HEK293 (cell line): Measurements from ENCODE around the gene MT1A.

Source experiments
- CTCF ChIA-PET: fragments of 350-600 bp; formaldehyde crosslinking; extraction: SDS; loops from one replicate; lab custom pipeline; 2021; ENCODE audit warnings: antibody characterized with exemption; lab: Yijun Ruan, JAX
- POLR2A ChIA-PET: fragments of 300-600 bp; formaldehyde crosslinking; extraction: SDS; loops from one replicate; lab custom pipeline; 2020; ENCODE audit warnings: antibody characterized with exemption, inconsistent platforms; lab: Yijun Ruan, JAX
- H3K27ac ChIP-seq: fragments of 200-500 bp; sonication (Bioruptor generic); 2 replicates; pipeline ENCODE4 v1.5.1; 2014; ENCODE audit warnings: low read depth, low read length, control low read depth, inconsistent platforms; ENCODE audit errors: extremely low read depth
- H3K36me3 ChIP-seq, 2 experiments: fragments of 200-500 bp in 1 of 2; sonication (Bioruptor generic) in 1 of 2; 1 replicate in 1 of 2; 2 replicates in 1 of 2; pipeline ENCODE4 v1.5.1; 2014 to 2017; ENCODE audit warnings: inconsistent platforms in 2 of 2, low read length in 2 of 2; ENCODE audit not compliant: control insufficient read depth in 2 of 2, insufficient read depth in 1 of 2
- H3K4me1 ChIP-seq: fragments of 200-500 bp; sonication (Bioruptor generic); 2 replicates; pipeline ENCODE4 v1.5.1; 2014; ENCODE audit warnings: mild to moderate bottlenecking, low read length, inconsistent platforms; ENCODE audit not compliant: control insufficient read depth, insufficient read depth
- H3K4me3 ChIP-seq: 2 replicates; pipeline ENCODE4 v1.5.1; 2011; ENCODE audit warnings: low read depth, mild to moderate bottlenecking, control low read depth, low read length, moderate library complexity
- H3K9me3 ChIP-seq: fragments of 200-500 bp; sonication (Bioruptor generic); 2 replicates; pipeline ENCODE4 v1.5.1; 2014; ENCODE audit warnings: low read depth, low read length, inconsistent platforms; ENCODE audit not compliant: control insufficient read depth, insufficient read depth
- BCL6B ChIP-seq: fragments of 450-650 bp; formaldehyde crosslinking; IDR thresholded peaks from 2 replicates; pipeline ENCODE4 v1.5.1; 2017; ENCODE audit warnings: missing biosample characterization, missing genetic modification characterization
- ELK4 ChIP-seq: IDR thresholded peaks from 2 replicates; pipeline ENCODE4 v1.6.1; 2011; ENCODE audit warnings: mild to moderate bottlenecking, low read depth, low read length, borderline replicate concordance
- IKZF3 ChIP-seq: fragments of 450-650 bp; IDR thresholded peaks from 2 replicates; pipeline ENCODE4 v1.5.0; 2018; ENCODE audit warnings: missing biosample characterization, mild to moderate bottlenecking, missing genetic modification characterization, moderate library complexity
- KLF17 ChIP-seq: fragments of 450-650 bp; formaldehyde crosslinking; IDR thresholded peaks from 2 replicates; pipeline ENCODE4 v1.5.1; 2016; ENCODE audit warnings: missing biosample characterization, missing genetic modification characterization
- KLF9 ChIP-seq: fragments of 450-650 bp; formaldehyde crosslinking; IDR thresholded peaks from 2 replicates; pipeline ENCODE4 v1.5.1; 2016; ENCODE audit warnings: missing biosample characterization, missing genetic modification characterization, low read depth
- MZF1 ChIP-seq: fragments of 450-650 bp; formaldehyde crosslinking; IDR thresholded peaks from 2 replicates; pipeline ENCODE4 v1.5.1; 2017; ENCODE audit warnings: missing biosample characterization, missing genetic modification characterization, borderline replicate concordance
- SP7 ChIP-seq: fragments of 450-650 bp; formaldehyde crosslinking; IDR thresholded peaks from 2 replicates; pipeline ENCODE4 v1.5.1; 2016; ENCODE audit warnings: missing biosample characterization, missing genetic modification characterization
- YY1 ChIP-seq: fragments of 450-650 bp; formaldehyde crosslinking; IDR thresholded peaks from 2 replicates; pipeline ENCODE4 v1.5.1; 2018; ENCODE audit warnings: missing biosample characterization, missing genetic modification characterization
- ZBTB49 ChIP-seq: fragments of 450-650 bp; formaldehyde crosslinking; IDR thresholded peaks from 2 replicates; pipeline ENCODE4 v1.5.1; 2016; ENCODE audit warnings: missing biosample characterization, missing genetic modification characterization, low read depth
- ZBTB8A ChIP-seq: fragments of 450-650 bp; formaldehyde crosslinking; IDR thresholded peaks from 2 replicates; pipeline ENCODE4 v1.5.1; 2016; ENCODE audit warnings: missing biosample characterization, missing genetic modification characterization
- ZFP37 ChIP-seq: fragments of 450-650 bp; formaldehyde crosslinking; IDR thresholded peaks from 2 replicates; pipeline ENCODE4 v1.5.1; 2016; ENCODE audit warnings: missing biosample characterization, missing genetic modification characterization
- ZNF140 ChIP-seq: fragments of 450-650 bp; formaldehyde crosslinking; IDR thresholded peaks from 2 replicates; pipeline ENCODE4 v1.5.1; 2016; ENCODE audit warnings: missing biosample characterization, missing genetic modification characterization
- ZNF214 ChIP-seq: fragments of 450-650 bp; formaldehyde crosslinking; IDR thresholded peaks from 2 replicates; pipeline ENCODE4 v1.5.1; 2017; ENCODE audit warnings: missing biosample characterization, mild to moderate bottlenecking, missing genetic modification characterization, borderline replicate concordance
- ZNF223 ChIP-seq: fragments of 450-650 bp; formaldehyde crosslinking; IDR thresholded peaks from 2 replicates; pipeline ENCODE4 v1.5.1; 2016; ENCODE audit warnings: missing biosample characterization, missing genetic modification characterization
- ZNF302 ChIP-seq: fragments of 450-650 bp; formaldehyde crosslinking; IDR thresholded peaks from 2 replicates; pipeline ENCODE4 v1.5.1; 2016; ENCODE audit warnings: missing biosample characterization, missing genetic modification characterization, low read depth
- ZNF37A ChIP-seq: fragments of 450-650 bp; IDR thresholded peaks from 2 replicates; pipeline ENCODE4 v1.5.1; 2018; ENCODE audit warnings: missing biosample characterization, missing genetic modification characterization
- ZNF404 ChIP-seq: fragments of 450-650 bp; formaldehyde crosslinking; IDR thresholded peaks from 2 replicates; pipeline ENCODE4 v1.5.1; 2017; ENCODE audit warnings: missing biosample characterization, missing genetic modification characterization
- ZNF549 ChIP-seq: fragments of 450-650 bp; IDR thresholded peaks from 2 replicates; pipeline ENCODE4 v1.5.1; 2018; ENCODE audit warnings: missing biosample characterization, missing genetic modification characterization, mild to moderate bottlenecking, inconsistent platforms, moderate library complexity
- ZNF580 ChIP-seq: fragments of 450-650 bp; formaldehyde crosslinking; IDR thresholded peaks from 2 replicates; pipeline ENCODE4 v1.5.1; 2016; ENCODE audit warnings: missing biosample characterization, missing genetic modification characterization
- ZNF707 ChIP-seq: fragments of 450-650 bp; formaldehyde crosslinking; IDR thresholded peaks from 2 replicates; pipeline ENCODE4 v1.5.1; 2016; ENCODE audit warnings: missing biosample characterization, missing genetic modification characterization
- ZNF776 ChIP-seq: fragments of 450-650 bp; formaldehyde crosslinking; IDR thresholded peaks from 2 replicates; pipeline ENCODE4 v1.5.0; 2017; ENCODE audit warnings: missing biosample characterization, missing genetic modification characterization, borderline replicate concordance
- TF ChIP-seq, protein P1 (sequence below): fragments of 450-650 bp; formaldehyde crosslinking; IDR thresholded peaks from 2 replicates; pipeline ENCODE4 v1.5.1; 2016; ENCODE audit warnings: missing biosample characterization, missing genetic modification characterization
- TF ChIP-seq, protein P2 (sequence below): fragments of 450-650 bp; formaldehyde crosslinking; IDR thresholded peaks from 2 replicates; pipeline ENCODE4 v1.5.1; 2016; ENCODE audit warnings: missing biosample characterization, missing genetic modification characterization, borderline replicate concordance

MT1A gene

GRCh38 chr16:56611281-56611833, 27.1 kb upstream of the MT1A start:
- Histone ChIP-seq H3K36me3 (no peaks in the 10 kb centered on the region), H3K4me3 (no peak overlapping the region), H3K9me3 (no peaks in the 10 kb centered on the region), H3K27ac (no peak overlapping the region), H3K4me1 (peaks cover 3% of the 10 kb centered on the region; the same call in 1 of the 2 replicates)
- POLR2A ChIA-PET, result interaction anchor here (1.6 kb wide), 1 partner anchor 14 kb away, joined by 5 read pairs; the partner anchor contains the start of gene MT1E
- CTCF ChIA-PET, result interaction anchor here (0.9 to 1.7 kb wide), 4 partner anchors 9 to 71 kb away, joined by 3 to 4 read pairs (median 4); partner anchors contain the start of gene MT1X
- TF ChIP-seq IKZF3 (tag by site-specific recombination) (no peak), ZNF707 (tag by site-specific recombination) (no peak), ZNF549 (tag by site-specific recombination) (no peak), MZF1 (no peak), ZBTB49 (no peak), ZNF223 (tag by site-specific recombination) (no peak), ZNF214 (tag by site-specific recombination) (no peak), ELK4 (no peak), SP7 (no peak), KLF9 (tag by site-specific recombination) (no peak), ZNF776 (tag by site-specific recombination) (no peak), ZNF404 (tag by site-specific recombination) (no peak), ZNF580 (no peak), ZNF302 (tag by site-specific recombination) (no peak)
- TF ChIP-seq, protein P1, sequence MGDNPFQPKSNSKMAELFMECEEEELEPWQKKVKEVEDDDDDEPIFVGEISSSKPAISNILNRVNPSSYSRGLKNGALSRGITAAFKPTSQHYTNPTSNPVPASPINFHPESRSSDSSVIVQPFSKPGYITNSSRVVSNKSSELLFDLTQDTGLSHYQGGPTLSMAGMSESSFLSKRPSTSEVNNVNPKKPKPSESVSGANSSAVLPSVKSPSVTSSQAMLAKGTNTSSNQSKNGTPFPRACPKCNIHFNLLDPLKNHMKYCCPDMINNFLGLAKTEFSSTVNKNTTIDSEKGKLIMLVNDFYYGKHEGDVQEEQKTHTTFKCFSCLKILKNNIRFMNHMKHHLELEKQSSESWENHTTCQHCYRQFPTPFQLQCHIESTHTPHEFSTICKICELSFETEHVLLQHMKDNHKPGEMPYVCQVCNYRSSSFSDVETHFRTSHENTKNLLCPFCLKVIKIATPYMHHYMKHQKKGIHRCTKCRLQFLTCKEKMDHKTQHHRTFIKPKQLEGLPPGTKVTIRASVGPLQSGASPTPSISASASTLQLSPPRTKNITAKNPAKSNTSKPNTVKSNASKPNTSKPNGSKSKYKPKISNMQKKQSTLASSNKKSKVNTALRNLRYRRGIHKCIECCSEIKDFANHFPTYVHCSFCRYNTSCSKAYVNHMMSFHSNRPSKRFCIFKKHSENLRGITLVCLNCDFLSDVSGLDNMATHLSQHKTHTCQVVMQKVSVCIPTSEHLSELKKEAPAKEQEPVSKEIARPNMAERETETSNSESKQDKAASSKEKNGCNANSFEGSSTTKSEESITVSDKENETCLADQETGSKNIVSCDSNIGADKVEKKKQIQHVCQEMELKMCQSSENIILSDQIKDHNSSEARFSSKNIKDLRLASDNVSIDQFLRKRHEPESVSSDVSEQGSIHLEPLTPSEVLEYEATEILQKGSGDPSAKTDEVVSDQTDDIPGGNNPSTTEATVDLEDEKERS (tag by site-specific recombination), result no peak

DNA sequence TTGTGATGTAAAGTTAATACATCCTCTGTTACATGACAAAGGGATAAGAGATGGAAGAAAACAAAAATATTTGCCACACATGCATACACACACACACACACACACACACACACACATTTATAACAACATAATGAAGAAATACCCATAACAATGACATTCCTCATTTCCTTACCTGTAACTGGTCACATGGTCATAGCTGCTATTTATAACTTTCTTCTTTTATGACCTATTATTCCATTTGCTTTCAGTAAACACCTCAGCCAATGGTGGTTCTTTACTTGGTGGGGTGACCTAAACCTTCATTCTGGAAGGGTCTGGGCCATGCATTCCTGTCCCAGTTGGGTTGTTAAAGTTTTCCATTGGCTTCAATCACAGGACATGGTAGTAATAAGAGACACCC, 24.8 kb upstream of the MT1A start:
- Histone ChIP-seq H3K9me3 (no peaks in the 10 kb centered on the region), H3K27ac (no peak overlapping the region), H3K4me3 (no peak overlapping the region), H3K4me1 (peaks cover 3% of the 10 kb centered on the region; the same call in 1 of the 2 replicates), H3K36me3 (no peaks in the 10 kb centered on the region)
- ChIA-PET CTCF (no interaction called here), POLR2A (interaction anchor here (0.8 kb wide), 1 partner anchor 62 kb away, joined by 3 read pairs; no protein-coding TSS in a partner anchor)
- no peak for TF ChIP-seq ZBTB8A (tag by site-specific recombination)
- no peak for TF ChIP-seq BCL6B
- no peak for TF ChIP-seq KLF17 (tag by site-specific recombination)
- no peak for TF ChIP-seq ZFP37
- TF ChIP-seq ZNF140 (tag by site-specific recombination), result no peak
- TF ChIP-seq YY1 (tag by site-specific recombination), result no peak
- no peak for TF ChIP-seq ZNF37A (tag by site-specific recombination)
- TF ChIP-seq, protein P2, sequence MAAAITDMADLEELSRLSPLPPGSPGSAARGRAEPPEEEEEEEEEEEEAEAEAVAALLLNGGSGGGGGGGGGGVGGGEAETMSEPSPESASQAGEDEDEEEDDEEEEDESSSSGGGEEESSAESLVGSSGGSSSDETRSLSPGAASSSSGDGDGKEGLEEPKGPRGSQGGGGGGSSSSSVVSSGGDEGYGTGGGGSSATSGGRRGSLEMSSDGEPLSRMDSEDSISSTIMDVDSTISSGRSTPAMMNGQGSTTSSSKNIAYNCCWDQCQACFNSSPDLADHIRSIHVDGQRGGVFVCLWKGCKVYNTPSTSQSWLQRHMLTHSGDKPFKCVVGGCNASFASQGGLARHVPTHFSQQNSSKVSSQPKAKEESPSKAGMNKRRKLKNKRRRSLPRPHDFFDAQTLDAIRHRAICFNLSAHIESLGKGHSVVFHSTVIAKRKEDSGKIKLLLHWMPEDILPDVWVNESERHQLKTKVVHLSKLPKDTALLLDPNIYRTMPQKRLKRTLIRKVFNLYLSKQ (tag by site-specific recombination), result no peak
